GM12864 (cell line): ENCODE measurements around the gene TTC23L.

ENCODE experiments used
- DNase-seq: peaks from one replicate; pipeline ENCODE4 v3.0.0-alpha.2; 2011; ENCODE audit warnings: low read depth
- H3K4me3 ChIP-seq: 2 replicates; pipeline ENCODE4 v1.5.1; 2011; ENCODE audit warnings: mild to moderate bottlenecking, low read depth, low read length, control low read depth
- TF ChIP-seq, protein P1 (sequence below): IDR thresholded peaks from 2 replicates; pipeline ENCODE4 v1.5.1; 2011; ENCODE audit warnings: low read depth, mild to moderate bottlenecking, moderate library complexity, low read length, control low read depth, inconsistent platforms; ENCODE audit errors: missing control alignments

TTC23L gene

DNA sequence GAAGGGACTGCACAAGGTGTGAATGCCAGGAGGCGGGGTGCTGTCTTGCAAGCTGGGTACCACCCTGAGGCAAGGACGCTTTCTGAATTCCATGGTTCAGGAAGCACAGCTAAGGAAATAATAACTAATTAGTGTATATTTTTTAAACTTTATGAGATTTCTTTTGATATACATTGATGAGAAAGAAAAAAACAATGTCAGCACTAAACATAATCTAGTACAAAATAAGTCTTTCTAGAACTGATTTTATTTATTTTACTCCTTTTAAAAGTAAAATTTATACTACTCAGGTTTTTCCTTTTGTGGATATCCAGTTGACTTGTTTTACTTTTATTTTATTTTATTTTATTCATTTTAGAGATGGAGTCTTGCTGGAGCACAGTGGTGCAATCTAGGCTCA lies 94.0 kb downstream of the TTC23L start:
- no peak for DNase-seq
- no peak overlapping the region for H3K4me3 ChIP-seq
- TF ChIP-seq, protein P1, sequence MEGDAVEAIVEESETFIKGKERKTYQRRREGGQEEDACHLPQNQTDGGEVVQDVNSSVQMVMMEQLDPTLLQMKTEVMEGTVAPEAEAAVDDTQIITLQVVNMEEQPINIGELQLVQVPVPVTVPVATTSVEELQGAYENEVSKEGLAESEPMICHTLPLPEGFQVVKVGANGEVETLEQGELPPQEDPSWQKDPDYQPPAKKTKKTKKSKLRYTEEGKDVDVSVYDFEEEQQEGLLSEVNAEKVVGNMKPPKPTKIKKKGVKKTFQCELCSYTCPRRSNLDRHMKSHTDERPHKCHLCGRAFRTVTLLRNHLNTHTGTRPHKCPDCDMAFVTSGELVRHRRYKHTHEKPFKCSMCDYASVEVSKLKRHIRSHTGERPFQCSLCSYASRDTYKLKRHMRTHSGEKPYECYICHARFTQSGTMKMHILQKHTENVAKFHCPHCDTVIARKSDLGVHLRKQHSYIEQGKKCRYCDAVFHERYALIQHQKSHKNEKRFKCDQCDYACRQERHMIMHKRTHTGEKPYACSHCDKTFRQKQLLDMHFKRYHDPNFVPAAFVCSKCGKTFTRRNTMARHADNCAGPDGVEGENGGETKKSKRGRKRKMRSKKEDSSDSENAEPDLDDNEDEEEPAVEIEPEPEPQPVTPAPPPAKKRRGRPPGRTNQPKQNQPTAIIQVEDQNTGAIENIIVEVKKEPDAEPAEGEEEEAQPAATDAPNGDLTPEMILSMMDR, result no peak

DNA sequence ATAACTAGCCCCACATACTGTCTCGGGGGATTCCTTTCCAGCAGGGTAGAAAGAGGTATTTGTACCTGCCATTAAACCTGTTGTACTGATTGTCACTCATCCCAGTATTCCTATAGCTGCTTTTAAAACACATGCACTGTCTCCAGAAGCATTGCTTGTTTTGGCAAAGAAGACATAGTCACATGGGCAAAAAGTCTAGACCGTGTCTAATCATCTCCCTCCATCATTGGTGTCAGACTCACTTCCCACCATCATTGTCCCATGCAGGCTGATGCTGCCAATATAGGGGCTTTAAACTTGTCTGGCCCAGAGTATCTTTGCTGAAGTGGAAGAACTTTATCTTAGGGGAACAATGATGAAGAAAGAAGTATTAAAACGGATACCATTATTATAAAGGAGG lies 103.0 kb downstream of the TTC23L start:
- no peak overlapping the region for H3K4me3 ChIP-seq
- TF ChIP-seq, protein P1, result no peak
- DNase-seq, result no peak

DNA sequence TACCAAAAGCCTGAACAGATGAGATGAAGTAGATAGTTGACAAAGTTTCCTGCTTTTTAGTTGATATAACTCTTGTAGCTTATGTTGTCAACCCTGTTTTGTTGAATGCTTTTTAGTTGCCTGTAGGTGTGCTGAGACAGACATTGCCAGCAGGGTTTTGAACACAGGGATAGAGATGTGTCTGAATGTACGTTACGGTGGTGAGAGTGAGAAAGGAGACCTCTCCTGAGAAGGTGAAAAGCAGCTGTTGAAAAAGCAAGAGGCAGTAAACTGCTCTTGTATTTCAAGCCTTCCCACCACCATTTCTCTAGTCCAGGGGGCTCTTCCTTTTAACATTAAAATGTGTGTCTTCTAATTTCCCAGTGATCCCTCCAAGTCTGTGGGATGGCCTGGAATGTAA lies 105.1 kb downstream of the TTC23L start:
- no peak for DNase-seq
- TF ChIP-seq, protein P1, result no peak
- H3K4me3 ChIP-seq, result no peak overlapping the region

DNA sequence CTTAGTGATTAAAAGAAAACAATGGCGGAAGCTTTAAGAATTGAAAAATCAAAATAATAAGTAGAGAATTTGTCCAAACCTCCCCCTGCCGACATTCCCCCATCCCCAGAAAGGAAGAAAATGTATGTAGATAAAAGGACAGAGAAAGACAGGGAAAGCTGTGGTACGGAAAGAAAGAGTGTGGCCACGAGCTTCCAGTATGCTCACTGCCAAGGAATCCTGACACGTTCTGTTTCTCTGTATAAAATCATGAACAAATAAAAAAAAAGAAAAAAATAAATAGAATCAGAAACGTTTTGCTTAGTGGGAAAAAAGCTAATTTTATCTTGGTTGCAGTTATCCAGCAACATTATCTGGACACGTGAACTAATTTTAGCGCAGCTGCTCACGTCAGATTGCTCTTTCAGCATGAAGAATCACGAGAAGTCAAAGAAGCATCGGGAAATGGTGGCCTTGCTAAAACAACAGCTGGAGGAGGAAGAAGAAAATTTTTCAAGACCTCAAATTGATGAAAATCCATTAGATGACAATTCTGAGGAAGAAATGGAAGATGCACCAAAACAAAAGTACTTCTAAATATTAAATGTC lies 105.6 kb downstream of the TTC23L start:
- DNase-seq, result no peak
- no peak overlapping the region for H3K4me3 ChIP-seq
- TF ChIP-seq, protein P1, result no peak
